Gastrocnemius medialis (tissue), 4 donors: ENCODE results near the gene OSBP2.

Experiments used
- CTCF ChIP-seq, 5 experiments: fragments of 450-650 bp in 3 of 5; fragments of 200-600 bp in 2 of 5; sonication (generic) in 2 of 5; IDR thresholded peaks in 4 of 5; conservative IDR thresholded peaks in 1 of 5; 1 replicate in 4 of 5; 2 replicates in 1 of 5; pipeline ENCODE4 v1.5.1; 2016 to 2019; ENCODE audit warnings: antibody characterized with exemption in 5 of 5, mild to moderate bottlenecking in 3 of 5, moderate library complexity in 3 of 5
- POLR2A ChIP-seq, 2 donors: fragments of 450-650 bp; IDR thresholded peaks; one replicate each; pipeline ENCODE4 v1.6.1; 2017; ENCODE audit warnings: antibody characterized with exemption in 2 of 2, mild to moderate bottlenecking in 2 of 2, moderate library complexity in 2 of 2

GRCh38 chr22:30742291-30743256 lies 47.9 kb downstream of the OSBP2 start:
- no peak for TF ChIP-seq CTCF (IDR thresholded peaks at IDR 0.05 in 4 of 5, conservative IDR thresholded peaks at IDR 0.05 in 1 of 5)
- TF ChIP-seq POLR2A (IDR thresholded peaks at IDR 0.05), result no peak
